Stimulated activated CD4-positive, alpha-beta T cell treated with anti-CD3 and anti-CD28 coated beads, Interleukin-15, amount 100 ng/mL, for 48 hours (primary cell): Measurements from ENCODE around the gene SFSWAP.

Experiments used
- DNase-seq, 2 donors: peaks; one replicate each; pipeline ENCODE4 v3.0.0-alpha.2; 2020; ENCODE audit warnings: low read depth in 2 of 2

SFSWAP gene

DNA sequence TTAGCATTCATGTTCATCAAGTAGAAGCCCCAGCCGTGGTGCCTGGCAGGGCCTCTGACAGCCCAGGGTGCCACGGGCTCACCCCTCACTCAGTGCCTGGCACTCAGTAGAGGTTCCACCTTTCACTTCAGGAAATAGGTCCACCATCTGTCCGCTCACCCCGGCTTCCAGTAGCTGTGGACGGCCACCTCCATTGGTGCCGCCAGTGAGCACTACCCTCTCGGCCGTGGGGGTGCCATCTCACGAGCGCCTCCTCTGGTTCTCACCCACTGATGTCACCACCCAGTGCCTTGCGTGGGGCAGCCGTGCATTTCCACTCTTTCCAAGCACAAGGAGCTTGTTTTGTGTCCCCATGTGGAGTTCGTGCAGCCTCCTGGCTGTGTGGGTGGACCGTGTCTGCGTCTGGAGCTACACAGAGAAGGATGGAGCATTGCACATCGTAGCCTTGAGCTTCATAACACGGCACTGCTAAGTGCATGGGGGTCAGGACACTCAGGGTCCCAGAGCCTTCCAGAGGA is 76.3 kb downstream of the SFSWAP start:
- no peak for DNase-seq

DNA sequence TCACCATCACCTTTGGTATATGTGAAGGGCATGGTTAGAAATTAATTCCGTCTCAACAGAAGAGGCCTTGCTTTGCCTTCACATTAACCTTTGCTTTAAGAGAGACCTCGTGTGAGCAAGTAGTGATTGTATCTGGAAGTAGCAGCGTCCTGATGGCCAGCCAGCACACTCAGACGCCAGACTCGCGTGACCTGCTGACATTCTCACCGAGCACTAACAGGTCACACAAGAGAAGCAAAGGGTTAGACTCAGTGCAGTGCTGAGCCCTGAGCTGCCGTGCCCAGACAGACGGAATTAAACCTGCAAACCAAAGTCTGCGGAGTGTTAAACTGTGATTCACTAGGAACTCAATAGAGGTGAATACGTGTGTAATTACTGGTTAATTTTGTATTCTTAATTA is 77.2 kb downstream of the SFSWAP start:
- no peak for DNase-seq

DNA sequence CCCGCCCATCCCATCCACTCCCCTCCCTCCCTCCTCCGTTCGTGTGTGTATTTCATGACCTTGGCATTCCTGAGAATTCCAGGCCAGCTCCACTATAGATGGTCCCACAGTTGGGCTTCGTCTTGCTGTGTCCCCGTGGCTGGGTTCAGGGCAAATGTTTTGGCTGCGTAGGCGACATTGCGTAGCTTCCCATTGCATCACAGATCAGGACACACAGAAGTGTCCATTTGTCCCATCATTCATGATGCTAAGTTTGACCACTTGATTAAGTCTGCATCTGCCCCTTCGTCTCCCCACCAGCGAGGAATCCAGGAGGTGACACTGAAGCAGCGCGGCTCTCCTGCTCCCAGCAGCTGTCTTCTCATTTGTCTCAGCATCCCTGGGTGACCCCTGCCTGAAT is 78.7 kb downstream of the SFSWAP start:
- DNase-seq = no peak

DNA sequence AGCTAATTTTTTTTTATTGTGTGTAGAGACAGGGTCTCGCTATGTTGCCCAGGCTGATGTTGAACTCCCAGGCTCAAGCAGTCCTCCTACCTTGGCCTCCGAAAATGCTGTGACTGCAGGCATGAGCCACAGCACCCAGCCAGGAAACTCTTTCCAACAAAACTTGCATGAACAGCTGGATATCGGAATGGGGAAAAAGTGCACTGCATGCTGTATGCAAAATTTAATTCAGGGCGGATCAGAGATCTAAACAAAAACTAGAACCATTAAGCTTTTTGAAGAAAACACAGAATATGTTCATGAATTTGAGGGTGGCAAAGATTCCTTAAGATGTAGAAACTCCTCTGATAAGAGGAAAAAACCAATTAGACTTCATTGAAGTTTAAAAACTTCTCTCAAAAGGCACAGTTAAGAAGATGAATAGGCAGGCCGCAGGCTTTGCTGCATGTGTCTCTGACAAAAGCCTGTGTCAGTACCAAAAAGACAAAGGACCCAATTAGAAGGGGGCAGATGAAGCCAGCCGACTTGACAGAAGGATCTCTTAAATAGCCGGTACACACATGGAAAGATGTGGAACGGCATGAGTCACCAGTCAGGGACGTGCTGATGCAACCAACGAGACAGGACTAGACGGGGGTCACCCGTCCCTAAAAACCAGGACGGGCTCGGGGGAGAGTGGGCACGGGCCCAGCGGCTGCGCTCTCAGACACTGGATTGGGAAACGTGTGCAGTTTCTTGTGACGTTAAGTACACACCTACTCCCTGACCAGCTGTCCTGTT is 82.5 kb downstream of the SFSWAP start:
- no peak for DNase-seq

DNA sequence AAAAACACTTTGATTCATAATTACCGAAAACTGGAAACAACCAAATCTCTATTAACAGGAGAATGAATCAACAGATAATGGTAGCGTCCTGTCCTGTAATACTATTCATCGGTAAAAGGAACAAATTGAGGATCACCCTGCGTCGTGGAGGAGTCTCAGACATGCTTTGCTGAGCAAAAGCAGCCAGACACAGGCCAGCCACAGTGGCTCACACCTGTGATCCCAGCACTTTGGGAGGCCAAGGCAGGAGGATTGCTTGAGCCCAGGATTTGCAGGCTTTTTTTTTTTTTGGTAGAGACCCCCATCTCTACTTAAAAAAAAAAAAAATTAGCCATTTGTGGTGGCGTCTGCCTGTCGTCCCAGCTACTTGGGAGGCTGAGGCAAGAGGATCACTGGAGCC is 83.2 kb downstream of the SFSWAP start:
- no peak for DNase-seq

DNA sequence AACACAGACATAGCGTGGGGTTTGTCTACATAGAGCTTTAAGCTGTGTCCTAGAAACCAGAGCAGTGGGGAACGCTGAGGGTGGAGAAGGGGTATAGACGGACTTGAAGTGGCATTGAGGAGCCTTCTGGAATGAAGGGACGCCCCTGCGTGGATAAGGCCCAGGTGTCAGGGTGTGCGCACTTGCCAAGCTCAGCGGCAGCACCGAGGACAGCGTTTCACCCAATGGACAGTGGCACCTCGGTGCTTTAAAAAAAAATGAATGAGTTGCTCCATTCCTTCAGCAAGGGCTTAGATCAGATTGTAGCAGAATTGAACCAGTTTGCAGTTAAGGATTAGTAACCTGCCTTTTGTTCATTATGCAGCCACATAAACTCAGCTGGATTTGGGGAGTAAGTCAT is 83.7 kb downstream of the SFSWAP start:
- DNase-seq = no peak

DNA sequence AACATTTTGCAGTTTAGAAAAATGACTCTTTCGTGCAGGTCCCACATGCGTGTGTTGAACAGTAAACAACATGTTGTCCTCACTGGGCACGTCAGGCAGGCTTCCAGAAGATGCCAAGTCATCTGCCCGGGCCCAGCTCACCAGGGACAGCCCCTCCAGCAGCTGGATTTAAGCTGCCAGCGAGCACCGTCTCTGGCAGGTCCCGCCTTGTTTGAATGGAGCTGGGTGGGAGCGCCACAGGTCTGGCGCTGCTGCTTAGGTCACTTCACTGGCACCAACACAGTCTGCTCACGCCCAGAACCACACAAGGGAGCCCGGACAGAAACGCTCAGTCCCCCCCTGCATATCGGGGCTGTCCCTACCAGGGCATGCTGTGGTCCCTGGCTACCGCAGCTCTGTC is 84.2 kb downstream of the SFSWAP start:
- DNase-seq = no peak

DNA sequence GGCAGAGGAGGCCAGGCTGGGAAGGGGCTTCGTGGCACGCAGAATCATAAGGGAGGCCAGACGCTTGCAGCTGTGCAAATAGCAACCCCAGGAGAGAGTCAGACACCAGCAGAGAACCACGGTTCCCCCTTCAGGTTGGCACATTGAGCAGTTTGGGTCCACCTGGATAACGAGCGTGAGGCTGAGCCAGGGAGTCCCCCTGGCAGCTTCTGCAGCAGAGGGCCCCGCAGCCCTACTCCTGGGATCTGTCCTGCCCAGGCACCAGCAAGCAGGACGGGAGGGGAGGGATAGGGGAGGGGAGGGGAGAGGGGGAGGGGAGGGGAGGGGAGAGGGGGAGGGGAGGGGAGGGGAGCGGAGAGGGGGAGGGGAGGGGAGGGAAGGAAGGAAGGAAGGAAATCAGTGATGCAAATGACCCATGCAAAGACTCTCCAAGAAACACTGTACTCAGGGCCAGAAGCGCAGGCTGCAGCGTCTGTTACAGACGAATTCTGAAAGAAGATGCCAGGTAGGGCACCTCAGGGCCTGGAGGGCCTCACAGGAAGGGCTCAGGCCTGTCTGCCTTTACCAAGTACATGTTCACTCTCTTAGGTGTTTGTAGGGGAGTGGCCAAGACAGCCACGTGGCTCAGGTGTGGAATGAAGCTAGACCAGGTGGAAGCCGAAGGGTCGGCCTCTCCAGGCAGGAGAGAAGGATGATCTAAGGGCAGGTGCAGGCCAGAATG is 85.0 kb downstream of the SFSWAP start:
- DNase-seq = no peak

DNA sequence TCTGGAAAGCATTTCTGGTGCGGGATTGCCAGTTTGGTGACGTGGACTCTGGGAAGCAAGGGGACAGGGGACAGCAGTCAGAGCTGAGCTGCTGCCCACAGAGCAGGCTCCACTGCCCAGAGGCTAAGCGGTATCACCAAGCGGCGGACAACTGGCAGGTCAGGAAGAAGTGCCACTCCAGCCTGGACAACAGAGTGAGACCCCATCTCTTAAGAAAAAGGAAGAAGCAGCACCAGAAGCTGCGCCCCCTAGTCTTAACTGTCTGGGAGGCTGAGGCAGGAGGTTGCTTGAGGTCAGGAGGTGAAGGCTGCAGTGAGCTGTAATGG is 85.5 kb downstream of the SFSWAP start:
- DNase-seq = no peak

DNA sequence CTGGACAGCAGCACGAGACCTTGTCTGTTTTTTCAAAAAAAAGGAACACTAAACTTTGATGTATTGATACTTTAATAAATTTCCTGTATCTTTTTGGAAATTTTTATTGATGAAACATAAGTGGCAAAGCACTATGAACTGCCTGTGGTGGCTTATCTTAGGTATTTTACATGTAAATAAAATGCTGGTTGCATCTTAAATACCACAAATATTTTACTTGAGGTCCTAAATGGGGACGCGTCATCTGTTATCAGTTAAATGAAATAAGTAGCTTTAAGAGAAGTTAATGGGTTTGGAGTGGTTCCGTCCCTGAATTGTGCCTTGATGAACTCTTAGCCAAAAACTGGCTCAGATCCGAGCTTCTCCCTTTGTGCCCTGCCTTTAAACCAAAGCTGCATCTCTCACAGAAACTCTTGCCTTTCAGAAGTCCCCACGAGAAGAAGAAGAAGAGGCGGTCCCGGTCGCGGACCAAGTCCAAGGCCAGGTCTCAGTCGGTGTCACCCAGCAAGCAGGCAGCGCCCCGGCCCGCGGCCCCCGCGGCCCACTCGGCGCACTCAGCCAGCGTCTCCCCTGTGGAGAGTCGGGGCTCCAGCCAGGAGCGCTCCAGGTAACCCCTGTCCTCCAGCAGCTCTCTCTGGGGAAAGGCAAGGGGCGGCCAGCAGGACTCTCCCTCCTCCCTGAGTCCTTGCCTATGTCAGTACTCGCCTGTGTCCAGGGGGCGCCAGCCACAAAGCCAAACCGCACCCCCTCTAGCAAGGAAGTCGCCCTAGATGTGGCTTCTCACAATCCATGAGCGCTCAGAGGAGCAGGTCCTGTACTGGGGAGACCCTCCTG is 86.1 kb downstream of the SFSWAP start:
- no peak for DNase-seq

DNA sequence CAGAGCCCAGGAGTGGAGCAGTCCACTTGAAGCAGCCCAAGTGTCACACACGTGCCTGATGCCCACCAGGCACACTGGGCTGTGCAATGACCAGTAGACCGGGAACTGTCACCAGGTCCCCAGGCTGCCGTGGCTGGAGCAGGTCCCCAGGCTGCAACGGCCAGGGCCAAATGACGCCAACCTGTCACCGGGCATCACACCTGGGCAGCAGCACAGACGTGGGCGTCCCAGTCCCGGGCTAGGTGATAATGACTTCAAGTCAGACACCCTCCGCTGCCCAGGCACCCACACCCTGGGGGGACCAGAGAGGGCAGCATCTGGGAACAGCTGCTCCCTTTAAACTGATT is 86.7 kb downstream of the SFSWAP start:
- no peak for DNase-seq

DNA sequence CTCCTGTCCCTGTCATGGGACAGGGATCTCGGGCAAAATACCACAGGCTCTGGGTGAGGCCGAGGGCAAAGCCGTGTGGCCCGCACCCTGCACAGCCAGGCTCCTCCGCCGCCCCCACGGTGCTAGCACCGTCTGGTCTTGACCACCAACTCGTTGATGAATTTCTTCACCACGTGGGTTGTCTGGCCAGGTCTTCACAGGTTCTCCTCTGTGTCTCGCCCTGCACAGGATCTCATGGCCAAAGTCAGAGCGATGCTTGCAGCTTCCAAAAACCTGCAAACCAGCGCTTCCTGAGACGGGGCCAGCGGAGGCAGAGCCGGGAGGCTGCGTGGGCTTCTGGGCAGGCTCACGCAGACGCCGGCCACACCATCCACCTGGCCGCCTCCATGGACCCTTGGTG is 88.3 kb downstream of the SFSWAP start:
- DNase-seq = no peak

DNA sequence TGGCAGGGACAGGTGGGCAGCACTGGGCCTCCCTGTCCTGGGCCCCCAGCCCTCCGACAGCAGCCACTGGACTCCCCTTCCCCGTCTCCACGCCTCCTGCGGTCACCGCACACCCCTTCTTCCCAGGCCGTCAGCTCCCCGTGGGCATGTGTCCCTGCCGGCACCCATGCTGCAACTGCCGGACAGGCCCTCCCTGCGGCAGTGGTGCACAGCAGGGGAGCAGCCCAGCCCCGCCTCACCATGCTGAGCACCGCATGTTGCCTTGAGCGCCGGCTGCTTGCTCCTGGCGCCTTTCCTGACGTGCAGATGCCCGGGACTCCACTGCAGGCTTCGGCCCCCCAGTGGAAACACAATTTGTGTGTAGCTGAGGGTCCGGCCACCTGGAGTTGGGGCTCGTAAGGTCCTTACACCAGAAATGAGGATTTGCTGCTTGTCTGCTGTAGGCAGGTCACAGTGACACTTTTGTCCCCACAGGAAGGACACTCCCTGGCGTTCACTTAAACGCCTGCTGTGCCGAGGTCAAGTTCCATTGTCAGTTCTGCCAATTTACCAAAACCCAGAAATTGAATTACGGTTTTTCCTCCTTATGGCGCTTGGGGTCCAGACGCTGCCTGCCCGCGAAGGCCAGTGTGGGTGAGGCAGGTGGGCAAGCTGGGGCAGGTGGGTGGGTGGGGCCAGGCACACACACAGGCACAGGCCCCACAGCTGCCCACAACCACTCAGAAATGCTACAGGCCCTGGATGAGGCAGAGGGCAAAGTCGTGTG is 89.1 kb downstream of the SFSWAP start:
- no peak for DNase-seq

DNA sequence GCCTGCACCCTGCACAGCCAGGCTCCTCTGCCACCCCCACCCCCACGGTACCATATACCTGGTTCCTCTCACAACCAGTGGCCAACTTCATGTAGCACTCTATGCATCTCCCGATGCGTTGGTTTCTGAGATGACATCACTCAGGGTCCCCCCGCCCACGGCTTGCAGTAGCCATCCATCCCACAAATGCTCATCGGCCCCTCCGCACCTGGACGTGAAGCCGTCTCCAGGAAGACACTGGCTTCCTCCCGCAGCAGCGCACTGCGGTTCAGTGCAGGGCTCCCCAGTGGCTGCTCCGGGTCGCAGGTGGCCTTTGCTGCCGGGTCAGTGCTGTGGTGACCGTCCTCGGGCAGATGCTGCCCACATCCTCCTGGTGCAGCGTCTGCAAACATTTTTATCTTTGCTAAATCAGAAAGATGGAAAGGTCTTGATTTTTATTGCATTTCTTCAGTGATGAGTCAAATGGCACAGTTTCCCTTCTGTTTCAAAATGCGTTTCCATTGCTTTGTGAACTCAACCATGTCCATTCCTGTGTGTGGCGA is 89.8 kb downstream of the SFSWAP start:
- no peak for DNase-seq

DNA sequence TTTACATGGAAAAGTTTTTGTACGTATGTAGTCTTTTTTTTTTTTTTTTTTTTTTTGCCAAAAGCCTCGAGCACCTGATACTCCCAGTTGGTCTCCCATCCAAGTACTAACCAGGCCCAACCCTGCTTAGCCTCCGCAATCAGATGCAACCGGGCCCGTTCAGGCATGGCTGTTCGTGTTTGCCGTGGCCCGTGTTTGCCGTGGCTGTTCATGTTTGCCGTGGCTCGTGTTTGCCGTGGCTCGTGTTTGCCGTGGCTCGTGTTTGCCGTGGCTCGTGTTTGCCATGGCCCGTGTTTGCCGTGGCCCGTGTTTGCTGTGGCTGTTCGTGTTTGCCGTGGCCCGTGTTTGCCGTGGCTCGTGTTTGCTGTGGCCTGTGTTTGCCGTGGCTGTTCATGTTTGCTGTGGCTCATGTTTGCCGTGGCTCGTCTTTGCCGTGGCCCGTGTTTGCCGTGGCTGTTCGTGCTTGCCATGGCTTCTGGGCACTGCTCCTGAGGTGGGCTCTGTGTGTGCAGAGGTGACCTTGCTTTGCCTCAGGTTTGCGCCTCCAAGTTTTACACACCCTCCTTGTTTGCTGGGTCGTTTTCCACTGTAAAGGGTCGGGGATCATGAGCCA is 90.5 kb downstream of the SFSWAP start:
- DNase-seq = no peak

DNA sequence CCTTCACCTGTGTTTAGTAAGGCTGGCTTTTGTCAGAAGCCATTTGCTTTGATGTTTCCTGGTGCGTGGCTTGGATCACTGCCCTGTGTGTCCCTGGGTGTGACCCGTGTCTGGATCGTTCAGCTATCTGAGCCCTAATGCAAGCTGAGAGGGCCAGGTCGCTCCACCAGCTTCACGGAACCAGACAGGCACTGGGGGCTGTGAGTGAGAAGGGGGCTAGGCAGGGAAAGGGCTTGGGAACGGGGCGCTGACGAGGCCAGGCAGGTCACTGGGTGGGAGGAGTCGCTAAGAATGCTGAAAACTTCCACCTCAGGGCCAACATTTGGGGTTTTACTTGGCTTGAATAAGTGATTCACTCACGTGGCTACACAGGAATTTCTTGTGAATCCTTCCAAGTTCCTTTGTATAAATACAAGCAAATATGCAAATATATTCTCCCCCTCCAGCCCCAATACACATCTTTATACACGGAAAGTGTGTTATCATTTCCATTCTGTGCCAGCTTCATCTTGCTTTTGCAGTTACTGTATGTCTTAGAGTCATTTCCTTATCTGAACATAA is 93.2 kb downstream of the SFSWAP start:
- no peak for DNase-seq

DNA sequence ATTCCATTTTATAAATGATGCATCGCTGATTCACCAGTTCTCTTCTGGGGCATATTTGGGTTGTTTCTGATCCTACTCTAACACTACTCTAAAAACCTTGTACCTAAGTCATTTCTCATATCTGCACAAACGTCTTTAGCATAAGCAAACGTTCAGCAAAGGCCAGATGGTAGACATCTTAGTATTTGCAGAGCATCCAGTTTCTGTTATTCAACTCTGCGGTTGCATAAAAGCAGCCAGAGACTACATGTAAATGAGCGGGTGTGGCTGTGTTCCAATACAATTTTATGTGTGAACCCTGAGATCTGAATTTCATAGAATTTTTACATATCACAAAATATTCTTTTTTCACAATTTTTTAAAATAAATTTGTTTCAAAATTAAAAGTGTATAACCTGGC is 94.5 kb downstream of the SFSWAP start:
- no peak for DNase-seq

DNA sequence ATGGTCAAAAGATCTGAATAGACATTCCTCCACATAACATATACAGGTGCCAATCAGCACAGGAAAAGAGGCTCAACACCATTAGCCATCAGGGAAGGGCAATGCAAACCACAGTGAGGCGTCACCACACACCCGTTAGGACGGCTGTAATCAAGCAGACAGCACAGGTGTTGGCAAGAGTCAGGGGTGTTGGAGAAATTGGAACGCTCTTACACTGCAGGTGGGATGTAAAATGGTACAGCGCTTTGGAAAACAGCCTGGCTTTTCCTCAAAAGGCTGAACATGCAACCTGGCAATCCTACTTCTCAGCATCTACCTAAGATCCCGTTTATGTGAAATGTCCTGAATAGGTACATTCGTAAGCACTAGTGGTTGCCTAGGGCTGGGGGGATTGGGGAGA is 95.8 kb downstream of the SFSWAP start:
- DNase-seq = no peak

DNA sequence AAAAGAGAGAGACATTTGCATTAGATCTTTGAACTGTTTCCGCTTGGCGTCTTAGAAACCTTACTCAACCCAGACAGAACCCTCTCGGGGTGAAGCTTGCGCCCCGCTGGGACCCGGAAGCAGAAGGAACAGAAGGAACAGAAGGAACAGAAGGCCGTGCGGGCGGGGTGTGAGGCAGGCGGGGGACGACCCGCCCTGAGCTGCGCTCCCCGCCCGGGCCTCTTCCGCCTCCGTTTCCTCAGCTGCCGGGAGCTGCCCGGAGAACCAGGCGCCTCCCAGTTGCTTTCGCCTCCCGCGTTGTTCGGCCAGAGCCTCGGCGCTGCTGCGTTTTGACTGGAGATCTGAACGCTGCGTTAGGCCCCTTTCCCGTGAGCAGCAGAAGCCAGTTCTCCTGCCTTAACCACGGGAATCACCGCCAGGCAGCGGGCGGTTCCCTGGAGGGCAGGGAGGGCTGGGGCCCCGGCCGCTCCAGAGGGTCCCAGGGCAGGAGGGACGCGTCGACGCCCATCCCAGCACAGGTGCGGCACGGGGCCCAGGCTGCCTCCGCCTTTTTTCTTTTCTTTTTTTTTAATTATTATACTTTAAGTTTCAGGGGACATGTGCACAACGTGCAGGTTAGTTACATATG is 98.0 kb downstream of the SFSWAP start:
- peak in 1 of 2 donors; percentile 23 for DNase-seq
